Left colon (tissue), 2 donors: ENCODE data around the gene RUFY1. TPM values are rescaled to one million over a fixed set of nuclear protein-coding genes. Genes with fewer than 3 reads are reported as not detected.
"Not testable (repeated sequence)": the region's sequence is repeated elsewhere in the genome, so short reads cannot be mapped to it uniquely, and the experiment has no call there.

ENCODE experiments used
- ATAC-seq: fragments of 200-7000 bp; cut with Tn5 transposase; one replicate; pipeline ENCODE4 v1.9.1; 2020; ENCODE audit warnings: mild to moderate bottlenecking, moderate library complexity
- DNase-seq, 2 donors: peaks; one replicate each; pipeline ENCODE4 v3.0.0-alpha.2; 2020
- intact Hi-C, 2 donors: fragments of 100-400 bp; cut with DNase I in 1 of 2; cut with micrococcal nuclease in 1 of 2; formaldehyde crosslinking; loops; one replicate each; pipeline versions ENCODE4 v1.11.2 to v1.14.0; 2022; cut with DNase I, micrococcal nuclease
- total RNA-seq, 2 donors: library from RNA; stranded (reverse); fragmentation: NEBNext Ultra II Directional; extraction: Animal tissue kit (Norgen Biotek cat#: 25700); gene quantifications; one replicate each; pipeline ENCODE4 v1.2.1, GENCODE V29; 2021
- donor health status: DM: no; HTN: no; CAD: no.
- donor health status: DM: yes; HTN: yes; CAD: no.

Gene RUFY1
- total RNA-seq, 2 donors from 2014 or later, result 35.1 to 39.0 TPM

DNA sequence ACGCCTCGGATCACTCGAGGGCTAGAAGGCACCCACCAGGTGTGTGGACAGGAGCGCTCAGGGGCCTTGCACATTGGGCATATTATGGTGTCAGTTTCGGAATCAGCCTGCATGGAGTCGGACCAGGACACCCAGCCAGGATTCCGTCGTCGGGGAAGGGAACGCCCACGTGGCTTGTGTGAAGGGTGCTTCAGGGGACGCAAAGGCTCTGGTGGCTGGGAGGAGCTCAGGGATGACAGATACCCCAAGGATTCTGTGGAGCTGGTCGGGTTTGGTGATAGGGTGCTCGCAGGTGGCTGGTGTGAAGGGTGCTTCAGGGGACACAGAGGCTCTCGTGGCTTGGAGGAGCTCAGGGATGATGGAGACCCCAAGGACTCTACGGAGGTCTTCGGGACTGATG is 92.3 kb downstream of the RUFY1 start:
- intact Hi-C loops, ATAC-seq, DNase-seq: not testable (repeated sequence)

DNA sequence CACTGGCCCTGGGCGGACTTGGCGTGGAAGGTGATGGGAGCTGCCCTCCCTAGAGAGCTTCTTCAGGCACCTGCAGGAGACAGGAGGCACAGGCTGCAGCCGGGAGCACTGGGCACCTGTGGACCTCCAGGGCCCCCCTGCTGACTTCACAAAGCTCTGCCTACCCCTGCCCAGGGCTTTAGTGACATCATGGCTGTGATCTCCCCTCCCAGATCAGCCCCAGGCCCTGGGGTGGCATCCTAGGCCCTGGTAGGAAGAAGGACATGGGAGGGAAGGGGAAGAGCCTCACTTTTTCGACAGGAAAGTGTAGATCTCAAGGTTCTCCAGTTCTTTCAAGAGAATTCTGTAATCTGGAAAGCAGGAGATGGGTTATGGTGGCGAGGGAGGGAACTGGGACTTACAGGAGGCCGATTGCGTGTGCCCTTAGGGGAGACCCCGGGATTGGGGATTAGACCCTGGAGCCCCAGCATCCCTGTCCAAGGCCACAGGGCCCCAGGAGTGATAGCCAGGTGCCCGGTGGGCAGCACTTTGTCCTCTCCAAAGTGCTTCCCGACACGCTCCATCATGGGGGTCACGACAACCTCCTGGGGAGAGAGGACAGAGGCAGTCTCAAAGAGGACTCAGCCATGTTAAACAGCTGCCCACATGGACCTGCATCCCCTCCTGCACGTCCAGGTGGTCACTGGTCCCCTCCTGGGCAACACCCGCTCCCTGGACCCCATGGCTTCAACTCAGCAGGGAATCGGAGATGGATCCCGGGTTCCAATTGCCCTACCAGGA is 93.0 kb downstream of the RUFY1 start:
- ATAC-seq, result not testable (repeated sequence)

GRCh38 chr5:179644766-179645165 is 94.4 kb downstream of the RUFY1 start:
- ATAC-seq, DNase-seq, intact Hi-C loops: not testable (repeated sequence)

More for the DNA sequence above, 93.0 kb downstream of the RUFY1 start:
- DNase-seq, intact Hi-C loops: not testable (repeated sequence)

DNA sequence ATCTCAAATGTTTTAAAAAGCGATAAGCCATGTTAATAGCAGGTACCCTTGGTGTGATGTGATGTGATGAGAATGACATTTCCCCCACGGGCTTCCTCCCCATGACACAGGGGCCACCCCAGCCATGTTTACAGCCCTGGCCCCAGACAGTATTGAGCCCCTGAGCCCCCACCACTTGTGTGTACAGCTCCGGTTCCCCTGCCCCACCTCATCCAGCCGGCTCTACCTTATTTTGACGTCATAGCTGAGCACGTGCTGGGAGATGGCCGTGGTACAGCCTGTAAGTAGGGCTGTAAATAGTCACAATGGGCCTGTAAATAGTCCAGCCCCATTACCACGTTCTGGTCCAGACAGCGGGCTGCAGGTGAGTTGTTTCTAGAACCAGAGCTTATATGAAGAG is 98.1 kb downstream of the RUFY1 start:
- intact Hi-C loops, result no loop called here
- DNase-seq (no peak), ATAC-seq (no peak)

DNA sequence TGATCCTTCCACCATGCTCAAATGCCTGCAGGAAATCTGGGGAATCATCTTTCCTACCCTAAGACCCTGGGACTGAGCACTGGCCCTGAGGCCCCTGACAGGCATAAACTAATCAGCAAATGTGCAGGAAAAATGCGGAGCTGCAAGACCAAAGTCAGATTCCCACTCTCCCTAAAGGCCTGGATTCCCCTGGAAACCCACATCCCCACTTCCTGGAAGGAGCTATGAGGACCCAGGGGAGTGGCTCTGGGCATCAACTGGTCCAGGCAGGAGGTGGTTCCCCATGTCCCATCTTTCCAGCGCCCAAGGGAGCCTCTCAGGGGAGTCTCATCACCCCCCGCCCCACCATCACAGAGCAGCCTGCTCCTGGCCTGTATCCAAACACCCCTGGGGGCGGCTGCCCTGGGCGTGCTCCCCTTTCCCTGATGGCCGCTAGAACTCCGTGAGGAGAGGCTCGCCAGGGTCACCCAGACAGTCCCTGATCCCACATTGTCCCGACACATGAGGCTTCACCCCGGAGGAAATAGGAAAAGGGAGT is 98.9 kb downstream of the RUFY1 start:
- ATAC-seq, intact Hi-C loops, DNase-seq: not testable (repeated sequence)

- intact Hi-C loops, ATAC-seq: not testable (repeated sequence)
Measured at GRCh38 chr5:179650245-179650644, 99.9 kb downstream of the RUFY1 start.

DNA sequence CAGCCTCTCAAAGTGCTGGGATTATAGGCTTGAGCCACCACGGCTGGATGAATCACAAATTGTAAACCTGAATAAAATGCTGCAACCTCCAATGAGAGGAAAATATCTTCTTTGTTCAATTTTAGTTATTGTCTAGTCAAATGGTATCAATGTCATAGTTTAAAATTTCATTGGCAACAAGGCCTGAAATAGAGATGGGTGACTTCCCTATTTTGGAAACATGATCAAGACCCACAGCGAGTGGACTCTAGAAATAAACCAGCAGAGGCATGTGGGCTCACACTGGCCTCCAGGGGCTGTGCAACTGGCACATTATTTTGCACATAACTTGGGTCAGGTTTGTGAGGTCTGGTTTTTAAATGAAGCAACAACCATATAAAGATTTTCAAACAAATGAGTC is 102.8 kb downstream of the RUFY1 start:
- intact Hi-C loops, ATAC-seq, DNase-seq: not testable (repeated sequence)

More at GRCh38 chr5:179650245-179650644, 99.9 kb downstream of the RUFY1 start:
- not testable (repeated sequence) for DNase-seq

DNA sequence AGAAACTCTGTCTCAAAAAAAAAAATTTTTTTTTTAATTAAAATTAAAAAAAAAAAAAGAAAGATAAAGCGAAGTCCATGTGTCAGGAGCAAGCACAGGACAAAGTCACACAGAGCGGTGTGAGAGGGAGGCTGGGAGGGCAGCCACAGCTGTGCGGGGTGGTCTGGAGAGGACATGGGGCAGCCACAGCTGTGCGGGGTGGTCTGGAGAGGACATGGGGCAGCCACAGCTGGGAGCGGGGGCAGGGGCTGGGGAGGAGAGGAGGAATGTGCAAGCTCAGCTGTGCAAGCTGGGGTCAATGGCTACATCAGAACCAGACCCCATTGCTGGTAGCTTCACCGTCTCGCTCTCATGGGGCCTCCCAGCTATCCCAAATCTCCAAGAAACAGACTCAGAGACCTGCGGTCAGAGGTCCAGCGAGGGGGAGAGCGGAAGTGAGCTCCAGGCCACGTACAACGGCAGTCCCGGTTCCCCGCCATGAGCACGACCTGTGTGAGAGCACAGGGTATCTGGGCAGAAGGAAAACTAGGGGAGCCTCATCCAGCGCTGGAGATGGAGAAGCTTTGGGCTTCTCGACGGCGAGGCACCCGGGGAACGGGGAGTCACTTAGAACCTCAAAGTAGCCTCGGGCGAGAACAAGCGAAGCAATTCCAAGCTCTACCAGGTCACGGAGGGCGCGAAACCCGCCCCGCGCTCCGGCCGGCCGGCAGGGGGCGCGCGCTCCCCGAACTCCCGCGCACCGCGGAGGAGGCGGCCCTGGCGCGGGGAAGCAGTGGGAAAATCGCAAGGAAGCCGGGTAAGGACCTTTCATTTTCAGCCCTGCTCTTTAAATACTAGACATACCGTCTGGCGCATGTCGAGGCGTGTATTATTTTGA is 107.2 kb downstream of the RUFY1 start:
- DNase-seq (peak in 1 of 2 donors; percentile 34), ATAC-seq (peak; percentile 94)
- intact Hi-C loops, result not testable (repeated sequence)

GRCh38 chr5:179658179-179658856 is 108.0 kb downstream of the RUFY1 start:
- DNase-seq (peak in 1 of 2 donors; percentile 16), ATAC-seq (peak; percentile 69)
- intact Hi-C loops, result not testable (repeated sequence)

Other genes starting within 250 kb of the RUFY1 start
- gene ADAMTS2, start 205.1 kb upstream of the RUFY1 start, total RNA-seq, result 1 to 10 TPM; 2.6 to 4.4 TPM
- 100 to 1,000 TPM; 352 to 431 TPM for gene HNRNPH1, start 73.1 kb downstream of the RUFY1 start, total RNA-seq
- gene CBY3, start 130.5 kb downstream of the RUFY1 start, total RNA-seq, result not detected
- gene CANX, start 148.4 kb downstream of the RUFY1 start, total RNA-seq, result 100 to 1,000 TPM; 506 to 601 TPM
- 10 to 100 TPM; 22.1 to 24.9 TPM for gene MAML1, start 182.3 kb downstream of the RUFY1 start, total RNA-seq
- gene LTC4S, start 243.4 kb downstream of the RUFY1 start, total RNA-seq, result 1 to 10 TPM; 4.2 to 8.7 TPM